ENCODE measurements around the gene PKNOX2.

Gene PKNOX2

GRCh38 chr11:125423247-125423849 is 258.8 kb downstream of the PKNOX2 start:
- no peak for DNase-seq

GRCh38 chr11:125425601-125426000 is 261.1 kb downstream of the PKNOX2 start:
- no peak for DNase-seq

- no peak for DNase-seq
Measured at GRCh38 chr11:125426818-125427528, 262.4 kb downstream of the PKNOX2 start.

GRCh38 chr11:125428486-125429173 is 264.1 kb downstream of the PKNOX2 start:
- no peak for DNase-seq

GRCh38 chr11:125429174-125429707 is 264.7 kb downstream of the PKNOX2 start:
- peak; percentile 60 for DNase-seq

- no peak for DNase-seq
Measured at GRCh38 chr11:125429807-125430678, 265.5 kb downstream of the PKNOX2 start.

- DNase-seq = no peak
Measured at GRCh38 chr11:125431009-125431408, 266.5 kb downstream of the PKNOX2 start.

- no peak for DNase-seq
Measured at GRCh38 chr11:125431481-125431880, 266.9 kb downstream of the PKNOX2 start.

- DNase-seq = peak; percentile 74
Measured at GRCh38 chr11:125433454-125434121, 269.0 kb downstream of the PKNOX2 start.

GRCh38 chr11:125435461-125436238 is 271.1 kb downstream of the PKNOX2 start:
- DNase-seq = no peak

GRCh38 chr11:125441648-125442410 is 277.3 kb downstream of the PKNOX2 start:
- DNase-seq = no peak

- DNase-seq = no peak
Measured at GRCh38 chr11:125442946-125443345, 278.4 kb downstream of the PKNOX2 start.

- DNase-seq = peak; percentile 73
Measured at GRCh38 chr11:125443767-125444311, 279.3 kb downstream of the PKNOX2 start.

GRCh38 chr11:125445731-125446130 is 281.2 kb downstream of the PKNOX2 start:
- DNase-seq = no peak

- DNase-seq = no peak
Measured at GRCh38 chr11:125446279-125446678, 281.7 kb downstream of the PKNOX2 start.

GRCh38 chr11:125447721-125448120 is 283.2 kb downstream of the PKNOX2 start:
- DNase-seq = no peak

- DNase-seq = no peak
Measured at GRCh38 chr11:125448136-125448535, 283.6 kb downstream of the PKNOX2 start.

- DNase-seq = no peak
Measured at GRCh38 chr11:125449565-125449964, 285.0 kb downstream of the PKNOX2 start.

- peak; percentile 83 for DNase-seq
Measured at GRCh38 chr11:125451400-125452124, 287.0 kb downstream of the PKNOX2 start.

GRCh38 chr11:125452125-125452470 is 287.5 kb downstream of the PKNOX2 start:
- DNase-seq = no peak

Measured in retina (tissue), 1 donor.